ENCODE measurements around the gene DDTL. TPM values are rescaled to one million over a fixed set of nuclear protein-coding genes. Genes with fewer than 3 reads are reported as not detected.

DDTL gene
- total RNA-seq, 1 donor from 2014 or later = not detected

DNA sequence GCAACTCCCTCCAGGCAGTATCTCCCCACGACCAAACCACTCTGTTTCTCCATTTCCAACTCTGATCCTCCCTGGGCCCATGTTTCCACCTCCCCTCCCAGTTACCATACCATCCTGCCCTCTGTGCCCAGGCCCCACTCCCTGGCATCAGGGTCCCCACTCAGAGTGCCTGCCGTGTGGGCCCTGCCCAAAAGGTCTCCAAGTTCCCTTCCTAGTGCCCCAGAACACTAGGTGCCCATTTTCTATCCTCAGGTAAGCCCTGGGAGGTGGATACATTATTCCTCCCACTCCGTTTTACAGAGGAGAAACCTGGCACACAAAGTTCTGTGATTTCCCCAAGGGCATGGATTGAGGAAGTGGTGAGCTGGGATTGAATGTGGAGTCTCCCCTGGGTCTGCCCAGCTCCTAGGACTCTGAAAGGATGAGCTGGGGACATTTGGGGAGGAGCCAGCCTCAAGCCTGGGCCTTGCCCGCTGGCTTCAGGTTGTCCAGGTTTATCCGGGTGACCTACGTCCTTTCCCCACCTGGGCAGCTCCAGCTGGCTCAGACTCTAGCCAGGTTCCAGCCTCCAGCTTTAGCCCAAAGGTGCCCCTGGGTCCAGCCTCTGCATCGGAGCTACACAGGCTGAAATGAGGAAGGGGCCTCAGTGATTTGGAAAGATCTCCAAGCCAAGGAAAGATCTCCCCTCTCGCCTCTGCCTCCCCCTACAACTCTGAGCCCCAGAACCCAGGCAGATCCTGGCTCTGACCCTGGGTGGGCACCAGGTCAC lies 40.7 kb downstream of the DDTL start:
- no peak for DNase-seq (ENCODE audit: low spot score)
- no peaks in the 10 kb centered on the region for H3K36me3 Mint-ChIP-seq
- Histone ChIP-seq H3K36me3 (no peaks in the 10 kb centered on the region), H3K27ac (no peak overlapping the region), H3K9ac (no peak overlapping the region), H3K79me2 (ENCODE audit: low read depth) (peaks cover 10% of the 10 kb centered on the region), H2AFZ (replicated peaks) (no peak overlapping the region), H3F3A (ENCODE audit: low read depth) (peaks cover 22% of the 10 kb centered on the region), H3K9me3 (ENCODE audit: low read depth) (no peaks in the 10 kb centered on the region), H3K4me1 (peaks cover 11% of the 10 kb centered on the region), H3K4me2 (no peak overlapping the region), H4K20me1 (ENCODE audit: low read depth) (peaks cover 2% of the 10 kb centered on the region), H3K27me3 (no peaks in the 10 kb centered on the region), H3K4me3 (no peak overlapping the region)
- no peaks in the 10 kb centered on the region for H3K9me3 Mint-ChIP-seq
- H3K4me1 Mint-ChIP-seq = peaks cover 11% of the 10 kb centered on the region
- H3K27ac Mint-ChIP-seq = peak overlapping the region; percentile 7
- TF ChIP-seq, protein P1, sequence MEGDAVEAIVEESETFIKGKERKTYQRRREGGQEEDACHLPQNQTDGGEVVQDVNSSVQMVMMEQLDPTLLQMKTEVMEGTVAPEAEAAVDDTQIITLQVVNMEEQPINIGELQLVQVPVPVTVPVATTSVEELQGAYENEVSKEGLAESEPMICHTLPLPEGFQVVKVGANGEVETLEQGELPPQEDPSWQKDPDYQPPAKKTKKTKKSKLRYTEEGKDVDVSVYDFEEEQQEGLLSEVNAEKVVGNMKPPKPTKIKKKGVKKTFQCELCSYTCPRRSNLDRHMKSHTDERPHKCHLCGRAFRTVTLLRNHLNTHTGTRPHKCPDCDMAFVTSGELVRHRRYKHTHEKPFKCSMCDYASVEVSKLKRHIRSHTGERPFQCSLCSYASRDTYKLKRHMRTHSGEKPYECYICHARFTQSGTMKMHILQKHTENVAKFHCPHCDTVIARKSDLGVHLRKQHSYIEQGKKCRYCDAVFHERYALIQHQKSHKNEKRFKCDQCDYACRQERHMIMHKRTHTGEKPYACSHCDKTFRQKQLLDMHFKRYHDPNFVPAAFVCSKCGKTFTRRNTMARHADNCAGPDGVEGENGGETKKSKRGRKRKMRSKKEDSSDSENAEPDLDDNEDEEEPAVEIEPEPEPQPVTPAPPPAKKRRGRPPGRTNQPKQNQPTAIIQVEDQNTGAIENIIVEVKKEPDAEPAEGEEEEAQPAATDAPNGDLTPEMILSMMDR (IDR thresholded peaks at IDR 0.05) = no peak
- TF ChIP-seq EZH2 (IDR thresholded peaks at IDR 0.05) (no peak), EZH2phosphoT487 (IDR thresholded peaks at IDR 0.05) (no peak)
- H3K27me3 Mint-ChIP-seq (ENCODE audit: insufficient read depth, low read depth) = no peaks in the 10 kb centered on the region
- no peak overlapping the region for H3K4me3 Mint-ChIP-seq

DNA sequence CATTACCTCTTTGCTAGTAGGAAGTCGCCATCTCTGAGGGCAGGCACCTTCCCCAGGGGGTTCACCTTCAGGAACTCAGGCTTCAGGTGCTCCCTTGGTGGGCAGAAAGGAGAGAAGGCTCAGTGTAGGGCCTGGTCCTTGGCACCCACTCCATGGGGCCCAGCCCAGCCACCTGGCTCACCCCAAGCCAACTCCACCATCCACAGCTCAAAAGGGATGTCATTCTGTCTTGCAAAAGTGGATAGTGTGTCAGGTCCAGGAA lies 41.3 kb downstream of the DDTL start:
- no peak overlapping the region for H3K9ac ChIP-seq
- DNase-seq (ENCODE audit: low spot score) = no peak
- no peak overlapping the region for H3K27ac Mint-ChIP-seq
- no peak overlapping the region for H3K4me2 ChIP-seq
- no peak overlapping the region for H3K4me3 Mint-ChIP-seq
- no peak overlapping the region for H3K27ac ChIP-seq
- H3K36me3 Mint-ChIP-seq = no peaks in the 10 kb centered on the region
- H3K27me3 Mint-ChIP-seq (ENCODE audit: insufficient read depth, low read depth) = no peaks in the 10 kb centered on the region
- no peak overlapping the region for H3K4me3 ChIP-seq
- H3K9me3 ChIP-seq (ENCODE audit: low read depth) = no peaks in the 10 kb centered on the region
- H3K27me3 ChIP-seq = no peaks in the 10 kb centered on the region
- H4K20me1 ChIP-seq (ENCODE audit: low read depth) = peaks cover 5% of the 10 kb centered on the region
- peaks cover 12% of the 10 kb centered on the region for H3K4me1 Mint-ChIP-seq
- H3K79me2 ChIP-seq (ENCODE audit: low read depth) = peaks cover 15% of the 10 kb centered on the region
- H3K36me3 ChIP-seq = no peaks in the 10 kb centered on the region
- H3K9me3 Mint-ChIP-seq = no peaks in the 10 kb centered on the region
- no peak for TF ChIP-seq EZH2 (IDR thresholded peaks at IDR 0.05)
- TF ChIP-seq, protein P1 (IDR thresholded peaks at IDR 0.05) = no peak
- no peak for TF ChIP-seq EZH2phosphoT487 (IDR thresholded peaks at IDR 0.05)
- peaks cover 22% of the 10 kb centered on the region for H3F3A ChIP-seq (ENCODE audit: low read depth)
- no peak overlapping the region for H2AFZ ChIP-seq (replicated peaks)
- H3K4me1 ChIP-seq = peaks cover 13% of the 10 kb centered on the region

- Histone ChIP-seq H3K4me2 (no peak overlapping the region), H3K36me3 (no peaks in the 10 kb centered on the region), H3K4me1 (peaks cover 13% of the 10 kb centered on the region), H3K27ac (no peak overlapping the region), H2AFZ (replicated peaks) (peak overlapping the region; percentile 63), H3K79me2 (ENCODE audit: low read depth) (peaks cover 22% of the 10 kb centered on the region), H3K4me3 (no peak overlapping the region), H4K20me1 (ENCODE audit: low read depth) (peaks cover 5% of the 10 kb centered on the region), H3K9ac (no peak overlapping the region), H3K27me3 (no peaks in the 10 kb centered on the region), H3K9me3 (ENCODE audit: low read depth) (no peaks in the 10 kb centered on the region), H3F3A (ENCODE audit: low read depth) (peaks cover 22% of the 10 kb centered on the region)
- no peaks in the 10 kb centered on the region for H3K27me3 Mint-ChIP-seq (ENCODE audit: insufficient read depth, low read depth)
- peak overlapping the region; percentile 80 for H3K27ac Mint-ChIP-seq
- peaks cover 12% of the 10 kb centered on the region for H3K4me1 Mint-ChIP-seq
- no peak for DNase-seq (ENCODE audit: low spot score)
- H3K9me3 Mint-ChIP-seq = no peaks in the 10 kb centered on the region
- H3K36me3 Mint-ChIP-seq = no peaks in the 10 kb centered on the region
- no peak for TF ChIP-seq EZH2phosphoT487 (IDR thresholded peaks at IDR 0.05)
- no peak overlapping the region for H3K4me3 Mint-ChIP-seq
Measured at GRCh38 chr22:24008381-24009226, 41.9 kb downstream of the DDTL start.

Measured in neural progenitor cell (in vitro differentiated cells).